ENCODE data around the gene FGD4.

GRCh38 chr12:32366714-32367113 is 32.6 kb upstream of the FGD4 start:
- TF ChIP-seq CTCF (IDR thresholded peaks at IDR 0.05; ENCODE audit: low read depth, low read length) (no peak), MAX (IDR thresholded peaks at IDR 0.05; ENCODE audit: low read depth, low read length) (no peak)

All from NB4 (cell line).